GM18858 (cell line): Measurements from ENCODE around the gene NAA10.

Experiments used
- ATAC-seq: cut with Tn5 transposase; IDR thresholded peaks from one replicate; pipeline ENCODE4 v1.9.1; 2021; ENCODE audit not compliant: unreplicated experiment

The NAA10 gene

DNA sequence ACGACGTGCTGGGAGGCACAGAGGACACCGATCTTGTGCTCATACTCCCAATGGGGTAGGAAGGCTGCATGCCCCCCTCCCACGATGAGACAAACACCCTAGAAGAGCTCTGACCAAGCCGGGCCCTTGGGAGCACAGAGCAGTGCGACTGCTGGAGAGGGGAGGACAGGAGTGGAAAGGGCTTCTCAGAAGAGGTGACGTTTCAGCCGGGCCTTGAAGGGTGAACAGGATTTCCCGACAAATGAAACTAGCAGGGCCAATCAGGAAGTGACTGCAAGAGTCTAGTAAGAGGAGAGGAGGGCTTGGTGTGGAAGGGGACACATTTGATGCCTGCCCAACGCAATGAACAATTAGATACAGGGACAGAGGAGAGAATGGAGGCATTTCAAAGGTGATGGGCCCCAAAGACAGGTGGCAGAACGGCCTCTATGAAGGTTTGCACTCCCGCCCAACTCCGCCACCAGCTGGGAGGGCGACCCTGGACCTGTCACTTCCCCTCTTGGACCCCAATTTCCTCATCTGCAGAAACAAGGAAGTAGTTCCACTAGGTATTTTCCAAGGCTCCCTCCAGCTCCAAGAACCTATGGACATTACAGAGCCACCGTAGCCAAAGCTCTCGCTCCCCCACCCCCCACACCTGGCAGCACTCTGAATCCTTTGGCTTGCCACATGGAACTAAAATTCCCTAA is 32.8 kb upstream of the NAA10 start:
- no peak for ATAC-seq

DNA sequence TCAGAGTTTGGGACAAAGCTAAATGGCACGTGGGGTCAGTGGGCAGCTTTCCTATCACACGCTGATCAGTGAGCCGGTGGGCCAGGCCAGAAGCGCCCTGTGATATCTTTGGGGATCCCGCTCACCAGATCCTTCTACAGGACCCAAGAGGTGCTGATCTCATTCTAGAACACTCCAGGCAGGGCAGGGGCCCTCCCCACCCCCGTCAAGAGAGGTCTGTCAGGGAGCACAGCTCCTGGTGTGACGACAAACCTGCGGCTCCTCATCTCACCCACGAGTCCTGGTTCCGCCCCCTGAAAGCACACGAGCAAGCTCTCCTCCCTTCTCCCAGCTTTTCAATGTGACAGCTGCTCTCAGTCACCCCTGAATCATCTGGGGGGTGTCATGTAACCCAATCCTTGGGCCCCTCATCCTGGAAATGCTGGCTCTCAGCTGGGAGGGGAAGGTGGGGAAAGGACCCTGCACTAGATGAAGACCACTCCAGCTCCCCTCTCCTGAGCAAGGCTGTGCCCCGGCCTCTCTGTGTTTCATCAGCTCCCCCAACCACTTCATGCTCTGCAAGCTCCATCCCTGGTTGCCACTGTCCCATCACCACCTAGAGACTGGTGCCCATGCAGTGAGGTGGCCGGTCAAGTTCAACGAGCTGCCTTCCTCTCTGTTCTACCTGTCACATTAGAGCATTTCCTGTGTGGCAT is 32.2 kb upstream of the NAA10 start:
- no peak for ATAC-seq

DNA sequence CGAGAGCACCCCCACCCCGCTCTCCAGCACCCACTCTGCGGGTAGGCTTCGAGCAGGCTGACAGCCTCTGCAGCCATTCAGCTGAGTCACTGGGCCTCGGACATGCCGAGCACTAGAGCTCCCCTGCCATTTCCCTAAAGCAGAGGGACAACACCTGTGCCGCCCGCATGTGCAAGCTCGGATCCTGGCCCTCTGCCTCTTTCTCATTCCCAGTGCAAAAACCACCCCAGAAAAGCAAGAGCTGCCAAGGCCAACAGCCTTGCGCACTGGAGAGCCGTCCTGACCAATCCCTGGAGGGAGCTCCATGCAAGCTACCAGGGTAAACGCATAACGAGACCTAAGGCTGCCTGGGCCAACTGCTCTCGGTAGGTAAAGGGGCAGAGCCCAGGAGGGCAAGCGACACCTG is 31.4 kb upstream of the NAA10 start:
- no peak for ATAC-seq

DNA sequence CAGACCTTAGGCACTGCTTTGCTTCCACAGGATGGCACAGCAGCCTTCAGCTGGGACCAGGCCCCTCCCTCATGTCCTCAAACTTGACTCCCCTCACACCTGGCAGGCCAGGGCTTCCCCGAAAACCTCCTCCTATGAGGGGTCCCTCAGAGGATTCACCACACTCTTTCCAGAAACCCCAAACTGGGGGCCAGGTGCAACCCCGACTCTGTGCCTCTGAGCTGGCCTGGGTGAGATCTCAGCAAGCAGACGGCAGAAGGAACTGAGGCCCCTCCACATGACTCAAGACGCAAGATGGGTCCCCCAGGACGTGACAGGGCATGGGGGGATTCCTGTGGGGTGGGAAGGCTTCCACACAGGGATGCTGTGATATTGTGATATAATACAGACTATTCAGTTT is 30.6 kb upstream of the NAA10 start:
- ATAC-seq = no peak

DNA sequence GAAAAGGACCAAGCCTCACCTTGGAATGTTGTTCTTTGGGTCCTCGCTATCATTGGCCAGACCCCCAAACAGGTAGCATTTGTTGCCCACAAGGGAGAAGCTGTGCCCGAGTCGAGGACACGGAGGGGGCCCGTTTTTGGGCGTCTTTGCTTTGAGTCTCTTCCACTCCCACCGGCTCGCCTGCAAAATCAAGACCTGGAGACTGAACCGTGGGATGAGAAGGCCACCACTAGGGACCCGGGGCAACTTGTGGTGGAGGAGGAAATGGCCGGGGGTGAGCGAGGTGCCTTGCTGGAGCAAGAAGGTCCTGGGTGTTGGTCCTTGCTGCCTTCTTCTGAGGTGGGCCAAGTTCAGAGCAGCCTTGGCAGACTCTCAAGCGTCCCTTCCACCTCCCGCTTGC is 29.3 kb upstream of the NAA10 start:
- ATAC-seq = no peak

DNA sequence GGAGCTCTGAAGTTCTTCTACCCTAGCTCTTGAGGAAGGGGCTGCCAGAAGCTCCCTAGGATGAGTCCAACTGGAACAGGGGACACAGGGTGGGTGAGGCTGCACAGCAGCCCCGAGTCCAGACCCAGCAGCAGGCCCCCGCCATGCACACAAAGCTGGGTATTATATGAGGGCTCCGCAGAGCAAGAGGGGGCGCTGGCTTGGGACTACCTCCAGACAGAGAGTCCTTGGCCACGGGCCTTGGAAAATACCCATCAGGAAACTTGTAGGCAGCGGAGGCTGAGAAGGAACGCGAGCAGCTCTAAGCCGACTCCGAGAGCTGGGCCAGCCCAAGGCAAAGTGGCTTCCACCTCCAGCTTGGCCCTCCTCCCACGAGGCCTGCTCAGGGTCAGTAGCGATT is 28.7 kb upstream of the NAA10 start:
- no peak for ATAC-seq

DNA sequence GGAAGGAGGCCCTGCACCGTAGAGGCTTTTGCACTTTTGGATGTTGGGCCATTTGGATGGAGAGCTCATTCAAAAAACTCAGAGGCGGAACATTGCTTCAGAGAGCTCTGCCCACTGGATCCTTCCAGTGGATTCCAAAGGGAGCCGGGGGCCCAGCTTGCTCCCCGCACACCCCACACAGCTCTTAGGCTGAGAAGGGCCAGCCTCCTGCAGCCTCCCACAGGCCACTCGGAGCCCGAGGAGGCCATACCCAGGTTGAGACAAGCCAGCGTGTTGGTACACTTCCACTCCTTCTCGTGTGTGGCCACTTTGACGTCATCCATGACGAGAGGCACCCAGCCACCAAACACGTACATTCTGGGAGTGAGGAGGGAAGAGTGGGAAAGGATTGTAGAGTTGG is 26.5 kb upstream of the NAA10 start:
- no peak for ATAC-seq

DNA sequence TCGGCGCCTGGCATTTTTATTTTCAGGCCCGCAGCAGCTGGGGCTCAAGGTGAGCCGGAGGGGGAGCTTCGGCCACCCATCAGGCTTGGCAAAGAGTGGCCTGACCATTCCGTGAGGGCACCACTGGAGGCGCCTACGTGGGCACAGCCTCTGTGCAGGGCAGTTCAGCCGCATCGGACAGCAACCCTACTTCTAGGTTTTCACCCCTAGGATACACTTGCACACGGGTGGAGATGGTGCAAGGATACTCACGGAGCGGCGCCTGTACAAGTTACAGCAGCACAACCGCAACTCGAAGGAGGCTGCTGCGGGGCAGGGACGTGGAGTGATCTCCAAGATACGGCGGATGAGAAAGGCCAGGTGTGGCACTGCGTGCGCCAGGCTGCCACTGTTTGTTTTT is 25.9 kb upstream of the NAA10 start:
- no peak for ATAC-seq

DNA sequence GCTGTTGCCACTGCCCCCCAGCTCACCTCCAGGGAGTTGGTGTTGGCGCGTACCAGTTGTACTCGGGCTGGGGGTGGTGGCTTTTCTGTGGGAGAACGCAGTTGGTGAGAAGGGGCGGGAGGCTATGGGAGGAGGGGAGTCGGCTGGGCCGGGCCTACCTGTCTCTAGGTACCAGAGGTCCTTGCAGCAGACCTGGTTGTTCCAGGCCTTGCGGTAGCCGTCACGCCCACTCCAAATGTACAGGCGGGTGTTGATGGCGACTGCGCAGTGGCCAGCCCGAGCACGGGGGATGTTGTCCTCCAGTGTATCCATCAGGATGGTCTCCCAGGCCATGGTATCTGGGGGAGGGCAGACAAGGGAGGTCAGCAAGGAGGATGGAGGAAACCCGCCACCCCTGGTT is 25.2 kb upstream of the NAA10 start:
- ATAC-seq = no peak

DNA sequence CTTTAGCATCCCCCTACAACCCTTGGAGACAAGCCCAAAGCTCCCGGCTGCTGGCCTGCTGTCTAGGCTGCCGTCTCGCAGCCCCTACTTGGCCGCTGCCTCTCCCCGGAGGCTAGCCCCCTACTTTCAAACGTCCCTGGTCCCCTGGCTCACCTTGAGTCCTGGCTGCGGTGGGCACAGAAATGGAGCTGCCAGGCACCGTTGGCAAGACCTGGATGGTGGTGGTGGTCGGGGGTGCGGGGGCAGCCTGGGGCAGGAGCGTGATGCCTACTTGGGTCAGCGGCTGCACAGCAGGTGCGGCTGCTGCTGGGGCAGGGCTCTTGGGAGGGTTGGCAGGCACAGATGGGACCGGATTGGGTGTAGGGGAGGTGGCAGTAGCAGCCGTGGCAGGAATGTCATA is 24.8 kb upstream of the NAA10 start:
- no peak for ATAC-seq

DNA sequence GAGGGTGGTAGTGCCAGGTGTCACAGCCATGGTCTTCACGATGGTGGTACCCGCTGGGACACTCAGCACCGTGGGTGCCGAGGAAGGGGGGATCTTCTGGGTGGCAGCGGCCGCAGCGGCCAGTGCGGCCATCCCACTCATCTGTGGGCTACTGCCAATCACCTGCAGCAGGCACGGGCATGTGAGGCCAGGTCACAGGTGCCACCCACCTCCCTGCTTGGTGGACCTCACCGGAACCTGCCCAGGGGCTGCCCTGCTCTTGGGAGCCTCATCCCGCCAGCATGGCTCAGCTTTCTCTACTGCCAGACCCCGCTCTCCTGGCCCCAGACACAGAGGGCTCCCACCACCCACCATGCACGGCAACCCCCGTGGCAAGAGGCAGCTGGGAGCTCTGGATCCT is 23.8 kb upstream of the NAA10 start:
- no peak for ATAC-seq

DNA sequence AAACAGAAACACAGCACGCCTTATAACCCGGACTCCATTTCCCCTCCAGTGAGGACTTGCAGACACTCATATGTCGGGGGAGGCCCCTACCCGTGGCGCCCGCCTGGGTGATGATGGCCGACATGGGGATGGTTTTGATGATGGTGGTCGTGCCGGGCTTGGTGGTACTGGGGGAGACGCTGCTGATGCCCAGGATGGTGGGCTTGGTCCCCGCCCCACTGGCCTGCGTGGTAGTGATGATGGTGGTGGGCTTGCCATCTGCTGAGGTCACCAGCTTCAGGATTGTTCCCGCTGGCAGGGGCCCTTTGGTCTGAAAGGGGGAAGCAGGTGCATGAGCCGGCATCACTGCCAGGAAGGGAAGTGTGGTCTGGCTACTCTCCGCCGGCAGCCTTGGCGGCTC is 22.4 kb upstream of the NAA10 start:
- no peak for ATAC-seq

DNA sequence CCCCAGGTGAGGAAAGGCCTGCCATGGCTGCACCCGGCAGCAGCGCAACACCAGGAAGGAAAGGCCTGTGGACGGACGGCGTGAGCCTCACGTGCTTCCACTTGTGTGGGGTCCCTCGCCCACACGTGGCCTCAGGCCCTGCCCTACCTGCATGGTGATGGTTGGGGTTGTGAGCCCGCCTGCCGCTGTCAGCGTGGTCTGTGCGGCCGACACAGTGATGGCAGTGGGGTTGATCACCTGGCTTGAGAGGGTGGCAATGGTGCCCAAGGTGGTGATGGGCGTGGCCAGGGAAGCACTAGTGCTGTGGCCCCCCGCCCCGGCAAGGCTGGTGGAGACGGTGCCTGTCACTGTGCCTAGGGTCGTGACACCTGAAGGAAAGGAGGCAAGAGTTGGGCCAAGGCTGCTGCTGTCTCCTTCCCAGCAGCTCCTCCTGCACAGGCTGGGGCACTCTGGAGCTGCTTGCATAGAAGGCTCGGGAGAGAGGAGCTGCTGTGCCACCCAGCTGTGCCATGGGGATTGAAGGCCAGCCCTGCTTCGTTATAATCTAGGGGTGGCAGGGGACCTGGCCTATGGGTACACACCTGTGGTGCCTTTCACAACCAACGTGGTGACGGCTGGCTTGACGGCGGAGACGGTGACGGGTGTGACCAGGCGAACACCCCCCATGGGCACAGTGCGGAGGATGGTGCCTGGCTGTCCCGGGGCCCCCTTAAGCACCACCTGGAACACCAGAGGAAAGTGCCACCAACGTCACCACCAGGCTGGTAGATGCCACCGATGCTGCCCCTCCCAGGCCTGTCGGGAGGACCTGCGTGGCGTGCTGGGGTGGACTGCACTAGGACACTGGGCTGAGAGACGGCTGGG is 21.4 kb upstream of the NAA10 start:
- ATAC-seq = no peak

DNA sequence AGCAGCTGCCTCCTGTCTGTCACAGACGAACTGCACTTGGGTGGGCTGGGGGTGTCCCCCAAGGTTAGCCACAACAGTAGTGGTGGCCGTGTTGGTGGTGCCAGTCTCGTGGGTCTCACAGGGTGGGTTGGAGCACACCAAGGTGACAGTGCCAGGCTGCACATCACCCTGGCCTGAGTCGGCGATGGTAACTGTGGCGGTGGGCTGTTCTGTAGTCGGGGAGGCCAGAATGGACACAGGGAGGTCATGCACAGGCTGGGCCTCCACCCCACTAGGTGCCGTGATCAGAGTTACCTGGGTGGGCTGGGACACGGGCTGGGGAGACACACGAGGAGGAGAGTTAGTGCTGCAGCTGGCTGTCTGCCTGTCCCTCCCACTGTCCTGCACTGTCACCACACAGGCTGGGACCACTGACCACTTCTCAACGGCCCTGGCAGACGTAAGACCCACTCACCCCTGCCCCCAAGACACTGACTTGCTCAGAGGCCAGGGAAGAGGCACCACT is 20.4 kb upstream of the NAA10 start:
- no peak for ATAC-seq

DNA sequence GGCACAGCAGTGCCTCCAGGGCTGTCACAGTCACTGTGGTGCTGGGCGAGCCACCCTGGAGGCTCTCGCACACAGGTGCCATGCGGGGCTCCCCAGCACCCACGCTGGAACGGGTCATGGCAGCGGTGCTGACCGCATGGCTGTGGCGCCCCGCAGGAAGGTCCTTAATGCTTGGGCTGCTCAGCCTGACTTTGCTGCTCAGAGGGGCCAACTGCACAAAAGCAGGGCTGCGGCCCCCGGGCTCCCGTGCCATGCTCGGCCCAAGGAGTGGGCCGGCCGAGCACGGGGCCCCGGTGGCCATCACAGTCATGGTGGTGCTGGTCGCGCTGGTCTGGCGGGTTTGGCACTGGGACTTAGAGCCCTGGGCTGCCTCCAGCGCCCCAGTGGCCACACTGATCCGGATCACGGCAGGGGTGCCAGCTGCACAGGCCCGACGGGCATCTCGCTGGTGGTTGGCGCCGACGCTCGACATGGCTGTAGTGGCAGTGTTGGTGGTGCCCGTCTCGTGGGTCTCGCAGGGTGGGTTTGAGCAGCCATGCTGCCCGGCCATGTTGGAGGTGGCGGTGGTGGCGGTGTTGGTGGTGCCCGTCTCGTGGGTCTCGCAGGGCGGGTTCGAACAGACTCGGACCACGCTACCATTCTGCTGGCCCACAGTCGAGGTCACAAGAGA is 19.9 kb upstream of the NAA10 start:
- no peak for ATAC-seq

DNA sequence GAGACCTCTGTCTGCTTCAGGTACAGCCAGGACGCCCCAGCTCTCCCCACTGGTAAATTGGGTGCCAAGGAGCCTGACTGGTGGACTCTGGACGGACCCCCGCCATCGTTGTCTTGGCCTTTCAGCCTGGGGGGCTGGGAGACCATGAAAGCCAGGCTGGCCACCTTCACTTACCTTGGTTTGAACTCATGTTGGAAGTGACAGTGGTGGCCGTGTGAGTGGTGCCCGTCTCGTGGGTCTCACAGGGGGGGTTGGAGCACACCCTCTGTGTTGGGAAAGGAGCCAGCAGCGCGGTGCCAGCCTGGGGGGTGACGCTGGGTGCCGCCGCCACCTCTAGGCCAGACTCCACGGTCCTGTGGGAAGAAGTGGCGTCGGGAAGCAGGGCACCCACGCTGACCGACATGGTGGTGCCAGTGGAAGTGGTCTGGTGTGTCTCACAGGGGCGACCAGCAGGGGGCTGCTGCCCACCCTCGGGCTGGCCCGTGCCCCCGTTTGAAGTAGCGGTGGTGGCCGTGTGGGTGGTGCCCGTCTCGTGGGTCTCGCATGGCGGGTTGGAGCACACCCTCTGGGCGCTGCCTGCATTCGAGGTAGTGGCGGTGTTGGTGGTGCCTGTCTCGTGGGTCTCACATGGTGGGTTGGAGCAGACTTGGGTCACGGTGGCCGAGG is 19.2 kb upstream of the NAA10 start:
- no peak for ATAC-seq

DNA sequence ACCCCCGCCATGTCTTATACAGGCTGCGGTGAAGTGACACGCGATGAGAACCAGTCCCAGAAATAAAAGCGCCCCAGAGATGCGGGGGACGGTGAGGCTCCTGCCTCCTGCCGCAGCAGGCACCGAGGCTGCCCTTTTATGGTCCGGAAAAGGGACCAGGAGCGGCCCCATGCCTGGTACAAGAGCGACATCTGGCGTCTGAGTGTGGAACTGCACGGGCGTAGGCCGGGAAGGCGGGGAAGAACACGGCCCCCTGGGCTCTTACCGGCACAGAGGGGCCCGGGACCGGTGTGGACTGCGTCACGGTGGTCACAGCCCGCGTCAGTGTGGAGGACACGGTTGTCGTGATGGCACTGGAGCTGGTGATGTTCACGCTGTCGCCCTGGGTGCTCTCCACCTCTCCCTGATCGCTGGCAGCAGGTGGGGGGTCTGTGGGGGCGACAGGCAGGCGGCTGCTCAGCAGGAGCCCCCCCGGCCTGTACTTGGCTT is 18.5 kb upstream of the NAA10 start:
- no peak for ATAC-seq

DNA sequence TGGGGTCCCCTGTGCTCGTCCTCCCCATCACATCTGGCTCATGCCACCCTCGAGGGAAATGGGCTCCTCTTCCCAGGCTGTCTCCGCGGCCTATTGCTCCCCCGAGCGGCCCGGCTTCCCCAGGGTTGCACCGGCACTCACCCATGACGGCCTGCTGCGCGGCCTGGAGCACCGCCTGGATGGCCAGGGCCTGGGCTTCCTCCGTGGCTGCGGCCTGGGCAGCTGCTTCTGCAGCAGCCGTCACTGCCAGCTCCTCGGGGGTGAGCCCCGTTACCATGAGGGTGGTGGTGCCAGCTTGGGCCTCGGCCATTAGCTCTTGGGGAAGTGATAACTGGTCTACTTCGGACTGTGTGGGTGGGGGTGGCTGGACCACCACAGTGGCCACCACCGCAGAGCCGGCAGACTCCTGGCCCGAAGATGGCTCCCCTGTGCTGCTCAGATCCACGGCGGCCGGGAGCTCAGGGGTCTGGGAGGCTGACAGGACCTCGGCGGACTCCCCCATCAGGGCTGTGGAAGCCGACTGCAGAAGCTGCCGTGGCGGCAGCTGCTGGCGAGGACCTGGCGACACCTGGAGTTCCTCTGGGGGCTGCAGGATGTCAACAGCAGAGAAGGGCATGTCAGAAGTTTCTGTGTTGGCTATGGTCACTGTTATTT is 17.7 kb upstream of the NAA10 start:
- ATAC-seq = no peak

DNA sequence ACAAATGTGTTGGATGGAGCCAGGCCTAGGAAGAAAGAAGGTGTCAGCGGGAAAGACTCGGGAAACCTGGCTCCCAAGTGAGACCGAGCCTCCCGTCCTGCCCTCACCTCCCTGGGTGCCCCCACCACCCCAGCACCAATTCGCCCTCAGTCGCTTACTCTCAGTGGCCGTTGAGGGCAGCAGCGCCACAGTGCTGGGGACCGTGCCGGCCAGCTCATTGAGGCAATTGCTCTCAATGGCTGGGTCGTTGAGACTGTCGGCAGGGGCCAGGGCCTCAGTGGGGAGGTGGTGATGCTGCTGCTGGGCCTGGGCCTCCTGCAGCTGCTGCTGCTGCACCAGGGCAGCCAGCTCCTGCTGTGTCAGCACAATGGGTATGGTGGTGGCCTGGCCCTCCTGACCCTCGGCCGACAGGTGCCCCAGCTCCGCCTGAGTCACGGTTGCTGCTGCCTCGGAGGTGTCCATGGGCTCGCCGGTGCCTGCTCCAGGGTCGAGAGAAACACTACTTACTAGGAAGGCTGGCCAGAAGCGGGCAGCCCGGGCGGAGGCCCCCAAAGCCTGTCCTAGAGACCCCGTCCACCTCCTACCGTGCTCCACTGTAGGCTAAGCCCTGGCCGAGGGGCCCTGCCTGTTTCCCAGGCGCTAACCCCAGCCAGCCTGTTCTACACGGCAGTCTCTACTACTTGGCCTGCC is 17.0 kb upstream of the NAA10 start:
- no peak for ATAC-seq

DNA sequence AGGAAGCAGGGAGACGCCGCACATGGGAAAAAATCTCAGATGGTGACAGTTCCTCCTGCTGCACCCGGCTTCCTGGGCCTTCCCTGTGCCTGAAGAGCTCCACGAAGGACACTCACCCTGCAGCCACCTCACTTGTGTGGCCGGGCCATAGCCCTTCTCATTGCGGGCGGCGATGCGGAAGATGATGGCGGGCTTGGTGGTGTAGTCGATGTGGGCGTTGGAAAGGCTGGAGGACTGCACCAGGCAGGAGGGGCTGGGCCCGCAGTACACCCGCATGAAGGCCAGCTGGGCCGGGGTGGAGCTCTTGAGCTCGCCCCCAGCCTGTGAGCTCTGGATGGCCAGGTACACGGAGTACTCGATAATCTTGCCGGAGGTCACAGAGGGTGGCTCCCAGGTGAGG is 15.3 kb upstream of the NAA10 start:
- ATAC-seq = no peak
